NT2/D1 (cell line): ENCODE data around the gene BEND4.
"Not testable (repeated sequence)": the region's sequence is repeated elsewhere in the genome, so short reads cannot be mapped to it uniquely, and the experiment has no call there.

ENCODE experiments used
- DNase-seq: peaks from one replicate; pipeline ENCODE4 v3.0.0-alpha.2; 2011; ENCODE audit warnings: low read depth, low spot score
- H3K27me3 ChIP-seq: 2 replicates; pipeline ENCODE4 v1.6.0; 2011; ENCODE audit warnings: mild to moderate bottlenecking; ENCODE audit not compliant: insufficient read length, insufficient read depth
- H3K36me3 ChIP-seq: 2 replicates; pipeline ENCODE4 v1.6.1; 2011; ENCODE audit warnings: mild to moderate bottlenecking, low read length, mixed read lengths; ENCODE audit not compliant: insufficient read depth, insufficient read length
- H3K4me1 ChIP-seq: 2 replicates; pipeline ENCODE4 v1.5.1; 2011; ENCODE audit not compliant: insufficient read depth, insufficient read length
- H3K4me3 ChIP-seq: 2 replicates; pipeline ENCODE4 v1.5.1; 2011; ENCODE audit warnings: low read depth; ENCODE audit not compliant: insufficient read length
- H3K9ac ChIP-seq: 2 replicates; pipeline ENCODE4 v1.6.0; 2011; ENCODE audit warnings: low read depth; ENCODE audit not compliant: insufficient read length
- H3K9me3 ChIP-seq: 2 replicates; pipeline ENCODE4 v1.5.1; 2011; ENCODE audit warnings: mild to moderate bottlenecking, low read length; ENCODE audit not compliant: insufficient read depth
- SUZ12 ChIP-seq: IDR thresholded peaks from 2 replicates; pipeline ENCODE4 v1.6.1; 2011; ENCODE audit not compliant: insufficient read length, insufficient read depth; ENCODE audit errors: extremely low read depth
- YY1 ChIP-seq: IDR thresholded peaks from 2 replicates; pipeline ENCODE4 v1.6.1; 2011; ENCODE audit not compliant: insufficient read length, insufficient read depth
- ZNF274 ChIP-seq: IDR thresholded peaks from 2 replicates; pipeline ENCODE4 v1.6.1; 2011; ENCODE audit warnings: mild to moderate bottlenecking, low read depth, low read length

BEND4 gene

GRCh38 chr4:42152507-42153504 lies at the start of gene BEND4:
TSS of gene BEND4 (minus strand) at chr4:42152655. CDS start at chr4:42152143, 512 bp downstream.
- Histone ChIP-seq H3K9me3 (no peaks in the 10 kb centered on the region), H3K4me3 (peak within 1 kb of the TSS; percentile 62), H3K27me3 (peaks cover 38% of the 10 kb centered on the region), H3K9ac (peak within 1 kb of the TSS; percentile 71), H3K4me1 (peaks cover 3% of the 10 kb centered on the region), H3K36me3 (no peaks in the 10 kb centered on the region)
- no peak for DNase-seq
- TF ChIP-seq SUZ12 (no peak), ZNF274 (no peak), YY1 (no peak)

- no peaks in the 10 kb centered on the region for H3K9me3 ChIP-seq
- H3K9ac ChIP-seq, result no peak overlapping the region
- no peak for DNase-seq
- H3K4me1 ChIP-seq, result no peaks in the 10 kb centered on the region
- H3K36me3 ChIP-seq, result no peaks in the 10 kb centered on the region
- H3K27me3 ChIP-seq, result no peaks in the 10 kb centered on the region
- H3K4me3 ChIP-seq, result no peak overlapping the region
- TF ChIP-seq SUZ12 (no peak), YY1 (no peak), ZNF274 (no peak)
Measured at GRCh38 chr4:42197341-42197740, 44.9 kb upstream of the BEND4 start.

GRCh38 chr4:42172921-42173320 lies 20.5 kb upstream of the BEND4 start:
- Histone ChIP-seq H3K36me3 (no peaks in the 10 kb centered on the region), H3K9ac (no peak overlapping the region), H3K27me3 (no peaks in the 10 kb centered on the region), H3K4me3 (no peak overlapping the region), H3K9me3 (peaks cover 5% of the 10 kb centered on the region; the same call in 1 of the 2 replicates), H3K4me1 (peaks cover 2% of the 10 kb centered on the region)
- DNase-seq, result no peak
- TF ChIP-seq YY1 (no peak), ZNF274 (no peak), SUZ12 (no peak)

GRCh38 chr4:42172128-42172790 lies 19.8 kb upstream of the BEND4 start:
- no peak overlapping the region for H3K9ac ChIP-seq
- no peaks in the 10 kb centered on the region for H3K36me3 ChIP-seq
- no peak for DNase-seq
- TF ChIP-seq SUZ12, result no peak
- no peak for TF ChIP-seq YY1
- no peak for TF ChIP-seq ZNF274
- no peaks in the 10 kb centered on the region for H3K27me3 ChIP-seq
- H3K4me3 ChIP-seq, result no peak overlapping the region
- H3K4me1 ChIP-seq, result peaks cover 2% of the 10 kb centered on the region
- H3K9me3 ChIP-seq, result peaks cover 2% of the 10 kb centered on the region; the same call in 1 of the 2 replicates

- peaks cover 2% of the 10 kb centered on the region for H3K4me1 ChIP-seq
- TF ChIP-seq SUZ12, result no peak
- no peak for TF ChIP-seq ZNF274
- TF ChIP-seq YY1, result no peak
- DNase-seq, result no peak
- H3K27me3 ChIP-seq, result no peaks in the 10 kb centered on the region
- H3K9ac ChIP-seq, result no peak overlapping the region
- no peak overlapping the region for H3K4me3 ChIP-seq
- no peaks in the 10 kb centered on the region; the same call in 1 of the 2 replicates for H3K9me3 ChIP-seq
- no peaks in the 10 kb centered on the region for H3K36me3 ChIP-seq
Measured at GRCh38 chr4:42167709-42168108, 15.3 kb upstream of the BEND4 start.

GRCh38 chr4:42166186-42166585 lies 13.7 kb upstream of the BEND4 start:
- not testable (repeated sequence) for H3K9me3 ChIP-seq, H3K4me1 ChIP-seq

GRCh38 chr4:42159271-42160001 lies 7.0 kb upstream of the BEND4 start:
- Histone ChIP-seq H3K36me3 (no peaks in the 10 kb centered on the region), H3K4me3 (no peak overlapping the region), H3K9ac (no peak overlapping the region), H3K4me1 (no peaks in the 10 kb centered on the region), H3K27me3 (no peaks in the 10 kb centered on the region), H3K9me3 (no peaks in the 10 kb centered on the region)
- DNase-seq, result no peak
- TF ChIP-seq YY1 (no peak), SUZ12 (no peak), ZNF274 (no peak)

More at GRCh38 chr4:42166186-42166585, 13.7 kb upstream of the BEND4 start:
- not testable (repeated sequence) for H3K4me3 ChIP-seq, H3K36me3 ChIP-seq, H3K27me3 ChIP-seq, H3K9ac ChIP-seq, DNase-seq
